CD4-positive, alpha-beta T cell treated with Interleukin-4 for 4 hours (primary cell): ENCODE results near the gene ZNF124.
"Not testable (repeated sequence)": the region's sequence is repeated elsewhere in the genome, so short reads cannot be mapped to it uniquely, and the experiment has no call there.

Experiments used
- DNase-seq: peaks from one replicate; pipeline ENCODE4 v3.0.0-alpha.2; 2020

Gene ZNF124

DNA sequence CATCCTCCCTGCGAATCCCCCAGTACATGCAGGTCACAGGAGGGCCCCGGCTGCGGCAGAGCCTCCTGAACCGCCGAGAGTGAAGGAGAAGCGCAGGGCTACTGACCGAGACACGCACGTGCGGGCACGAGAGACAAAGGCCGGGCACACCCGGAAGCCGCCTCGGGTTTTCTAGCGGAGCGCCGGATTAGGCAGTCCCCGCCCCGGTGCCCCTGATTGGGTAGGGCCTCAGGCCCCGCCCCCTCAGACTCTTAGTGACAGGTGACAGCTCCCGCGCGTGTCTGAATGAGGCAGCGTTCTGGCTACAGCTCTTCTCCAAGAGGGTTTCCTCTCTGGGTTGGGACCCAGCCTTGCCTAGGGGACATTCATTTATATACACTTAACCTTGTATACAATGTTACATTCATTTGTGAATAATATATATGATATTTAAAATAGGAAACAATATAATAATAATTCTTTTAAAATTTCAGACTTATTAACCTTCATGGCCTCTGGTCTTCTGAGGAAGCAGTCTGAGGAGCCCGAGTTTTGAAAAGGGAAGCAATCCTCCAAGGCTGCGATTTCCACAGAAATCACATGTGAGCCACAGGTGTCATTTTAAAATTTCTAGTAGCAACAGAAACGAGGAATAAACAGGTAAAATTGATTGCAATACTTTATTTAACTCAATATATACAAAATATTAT, at the start of gene ZNF124:
TSS of gene ZNF124 (minus strand) at position 146 of the 689 bp plus-strand sequence. CDS start at position 3, 143 bp downstream.
- DNase-seq = not testable (repeated sequence)

DNA sequence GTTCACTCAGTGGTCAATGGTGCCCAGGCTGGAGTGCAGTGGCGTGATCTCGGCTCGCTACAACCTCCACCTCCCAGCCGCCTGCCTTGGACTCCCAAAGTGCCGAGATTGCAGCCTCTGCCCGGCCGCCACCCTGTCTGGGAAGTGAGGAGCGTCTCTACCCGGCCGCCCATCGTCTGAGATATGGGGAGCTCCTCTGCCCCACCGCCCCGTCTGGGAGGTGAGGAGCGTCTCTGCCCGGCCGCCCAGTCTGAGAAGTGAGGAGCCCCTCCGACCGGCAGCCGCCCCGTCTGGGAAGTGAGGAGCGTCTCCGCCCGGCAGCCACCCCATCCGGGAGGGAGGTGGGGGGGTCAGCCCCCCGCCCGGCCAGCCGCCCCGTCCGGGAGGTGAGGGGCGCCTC, 48.5 kb upstream of the ZNF124 start:
- DNase-seq = not testable (repeated sequence)

DNA sequence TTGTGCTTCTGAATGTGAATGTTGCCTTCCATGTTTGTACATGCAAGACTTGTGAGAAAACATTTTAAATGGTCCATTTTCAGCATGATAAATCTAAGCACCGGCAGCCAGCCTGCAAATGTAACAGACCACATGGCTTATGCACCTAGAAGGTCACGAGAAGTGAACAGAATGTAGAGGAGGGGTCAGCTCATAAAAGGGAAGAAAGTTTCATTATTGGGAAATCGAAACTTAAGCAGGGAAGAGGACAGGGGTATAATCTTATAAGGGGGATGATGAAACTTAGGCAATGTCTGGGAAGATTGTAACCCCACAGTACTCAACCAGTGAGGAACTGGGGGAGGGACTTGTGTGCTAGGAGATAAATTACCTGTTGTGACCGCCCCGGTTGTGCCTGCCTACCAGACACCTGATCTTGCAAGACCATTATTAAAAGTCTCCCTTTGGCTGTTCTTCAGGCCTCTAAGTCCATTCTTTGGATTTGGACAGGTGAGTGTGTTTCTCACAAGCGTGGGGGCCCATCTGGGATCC, 46.4 kb upstream of the ZNF124 start:
- DNase-seq = no peak

DNA sequence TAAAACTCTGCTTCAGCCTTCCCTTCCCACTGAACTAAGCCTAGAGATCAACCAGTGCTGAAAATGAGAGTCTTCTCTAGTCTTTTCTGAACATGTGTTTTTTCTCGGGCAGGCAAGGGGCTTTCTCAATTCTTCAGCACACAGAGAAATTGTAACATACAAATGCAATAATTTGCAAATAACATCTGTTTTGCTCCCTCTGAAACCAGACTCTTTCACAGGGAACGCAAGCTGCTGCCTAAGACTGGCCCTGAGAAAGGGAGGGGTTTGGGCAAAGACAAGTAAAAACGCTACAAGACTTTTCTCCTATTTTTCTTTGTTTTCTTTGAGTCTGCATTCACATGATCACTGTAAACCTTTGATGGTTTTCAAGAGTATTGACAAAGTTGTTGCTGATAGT, 44.4 kb upstream of the ZNF124 start:
- DNase-seq = no peak

DNA sequence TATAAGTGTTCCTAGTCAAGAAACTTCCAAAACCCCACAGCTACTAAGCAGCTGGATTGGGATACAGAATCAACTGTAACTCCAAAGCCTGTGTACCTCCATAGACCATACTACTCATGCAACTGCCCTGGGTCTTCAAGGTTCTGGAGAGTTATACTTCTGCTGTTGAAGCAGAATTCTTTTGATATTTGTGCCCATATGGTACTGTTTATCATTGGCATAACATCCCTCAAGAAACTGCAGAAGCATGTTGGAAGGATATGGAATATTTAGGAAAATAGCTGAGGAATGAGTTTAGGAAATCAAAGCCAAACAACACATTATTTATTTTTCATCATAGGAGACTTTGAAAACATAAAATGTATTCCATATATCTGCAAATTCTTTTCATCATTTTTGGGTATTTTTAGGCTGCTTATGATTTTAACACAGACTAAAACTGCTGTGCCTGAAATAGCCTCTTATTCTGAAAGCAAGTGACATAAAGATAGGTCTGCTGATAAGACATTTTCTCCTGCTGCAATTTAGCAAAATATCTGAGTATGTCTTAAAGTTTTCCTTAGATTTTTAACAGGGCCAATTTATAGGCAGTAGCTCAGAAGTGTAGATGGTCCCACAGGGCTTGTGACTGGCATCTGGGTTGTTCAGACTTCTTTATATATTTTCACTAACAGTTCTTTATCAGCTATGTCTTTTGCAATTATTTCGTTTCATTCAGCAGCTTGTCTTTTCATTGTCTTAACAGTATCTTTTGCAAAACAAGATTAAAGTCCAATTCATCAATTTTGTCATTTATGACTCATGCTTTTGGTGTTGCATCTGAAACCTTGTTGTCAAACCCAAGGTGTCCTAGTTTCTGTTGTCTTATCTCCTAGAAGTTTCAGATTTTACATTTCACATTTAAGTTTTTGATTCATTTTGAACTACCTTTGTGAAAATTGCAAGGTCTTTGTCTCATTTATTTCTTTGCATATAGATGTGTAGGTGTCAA, 41.1 kb upstream of the ZNF124 start:
- peak; percentile 27 for DNase-seq

DNA sequence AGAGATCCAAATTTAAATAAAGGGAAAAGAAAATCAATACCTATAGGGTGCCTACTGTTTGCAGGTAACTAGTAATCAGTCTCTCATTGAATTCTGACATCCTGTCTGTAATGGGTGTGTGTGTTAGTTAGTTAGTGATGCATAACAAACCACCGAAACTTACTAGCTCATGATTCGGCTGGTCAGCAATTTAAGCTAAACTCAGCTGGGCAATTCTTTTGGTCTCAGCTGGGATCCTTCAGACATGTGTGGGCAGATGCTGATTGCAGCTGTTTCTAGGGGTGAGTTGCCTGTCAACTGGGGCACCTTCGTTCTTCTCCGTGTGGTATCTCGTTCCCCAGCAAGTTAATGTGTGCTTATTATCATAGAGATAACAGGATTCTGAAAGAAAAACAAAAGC, 40.2 kb upstream of the ZNF124 start:
- no peak for DNase-seq

DNA sequence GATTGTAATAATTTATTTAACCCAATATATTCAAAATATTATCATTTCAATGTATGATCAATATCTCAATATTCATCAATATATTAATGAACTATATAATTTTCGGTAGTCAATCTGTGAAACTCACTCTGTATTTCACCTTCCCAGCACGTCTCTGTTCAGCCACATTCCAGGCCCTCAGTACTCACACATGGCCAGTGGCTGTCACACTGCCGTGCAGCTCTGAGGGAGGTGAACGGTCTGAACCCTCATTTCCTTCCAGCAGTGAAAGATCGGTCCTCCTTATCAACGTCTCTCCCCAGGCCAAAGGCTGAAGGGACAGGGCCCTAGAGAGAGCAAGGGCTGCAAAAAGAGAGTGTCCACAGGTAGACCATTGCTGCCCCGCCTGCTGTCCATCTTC, 39.5 kb upstream of the ZNF124 start:
- DNase-seq = no peak

DNA sequence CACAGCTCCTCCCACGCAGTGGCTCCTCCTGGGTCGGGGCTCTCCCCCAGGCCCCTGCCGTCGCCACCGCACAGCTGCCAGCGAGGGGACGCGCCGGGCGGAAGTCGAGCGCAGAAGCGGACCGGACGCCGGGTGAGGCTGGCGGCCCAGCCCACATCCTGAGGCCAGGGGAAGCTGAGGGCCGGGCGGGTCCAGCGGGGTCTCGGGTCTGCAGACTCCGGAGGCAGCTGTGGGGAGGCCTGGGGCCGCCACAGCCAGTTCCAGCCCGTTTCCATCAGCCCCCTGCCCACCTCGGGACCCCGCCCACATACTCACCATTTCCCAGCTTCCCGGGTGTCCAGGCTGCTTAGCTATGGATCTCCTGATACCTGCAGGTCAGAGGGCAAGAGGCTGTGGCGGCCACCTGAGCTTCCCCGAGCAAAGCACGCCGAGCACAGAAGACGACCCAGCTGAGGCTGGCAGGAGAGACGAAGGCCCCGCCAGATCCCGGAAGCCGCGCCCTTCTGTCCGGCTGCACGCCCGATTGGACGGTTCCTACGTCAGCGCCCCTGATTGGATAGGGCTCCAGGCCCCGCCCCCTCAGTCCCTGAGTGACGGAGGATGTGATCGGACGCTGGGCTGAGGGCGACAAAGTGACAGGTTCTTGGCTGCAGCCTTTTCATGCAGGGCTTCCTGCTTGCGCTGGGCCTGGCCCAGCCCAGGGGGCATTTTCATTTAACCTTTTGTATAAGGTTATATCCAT, 38.7 kb upstream of the ZNF124 start:
- peak; percentile 92 for DNase-seq

DNA sequence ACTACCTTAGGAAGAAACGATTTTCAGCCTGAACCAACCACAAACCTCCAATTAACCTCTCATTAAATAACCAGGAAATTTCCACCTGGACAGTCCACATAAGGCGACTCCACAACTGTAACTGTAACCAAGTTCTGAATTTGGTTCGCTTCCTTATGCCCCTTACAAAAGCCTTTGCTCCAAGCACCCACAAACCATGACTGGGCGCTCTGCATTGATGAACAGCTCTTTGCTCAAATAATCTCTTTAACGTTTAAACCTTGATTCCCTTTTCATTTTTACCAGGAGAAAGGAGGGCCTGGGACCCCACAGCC, 38.2 kb upstream of the ZNF124 start:
- no peak for DNase-seq

DNA sequence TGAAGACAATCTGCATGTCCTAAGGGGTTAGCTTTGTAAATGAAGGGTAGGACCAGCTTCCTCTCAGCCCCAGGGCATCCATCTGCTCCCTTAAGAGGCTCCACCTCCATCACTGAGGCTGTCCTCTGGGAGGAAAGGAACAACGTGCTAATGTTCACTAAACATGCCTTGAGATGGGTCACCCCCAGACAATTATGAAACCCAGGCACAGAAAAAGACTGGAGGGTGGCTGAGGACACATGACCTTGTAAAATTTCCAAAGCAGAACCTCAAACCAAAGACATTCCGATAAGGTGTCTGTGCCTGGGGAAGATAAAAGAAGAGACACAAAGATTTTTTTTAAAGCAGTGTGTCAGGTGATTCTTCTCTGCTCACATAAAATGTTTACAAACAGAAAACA, 37.6 kb upstream of the ZNF124 start:
- DNase-seq = no peak

DNA sequence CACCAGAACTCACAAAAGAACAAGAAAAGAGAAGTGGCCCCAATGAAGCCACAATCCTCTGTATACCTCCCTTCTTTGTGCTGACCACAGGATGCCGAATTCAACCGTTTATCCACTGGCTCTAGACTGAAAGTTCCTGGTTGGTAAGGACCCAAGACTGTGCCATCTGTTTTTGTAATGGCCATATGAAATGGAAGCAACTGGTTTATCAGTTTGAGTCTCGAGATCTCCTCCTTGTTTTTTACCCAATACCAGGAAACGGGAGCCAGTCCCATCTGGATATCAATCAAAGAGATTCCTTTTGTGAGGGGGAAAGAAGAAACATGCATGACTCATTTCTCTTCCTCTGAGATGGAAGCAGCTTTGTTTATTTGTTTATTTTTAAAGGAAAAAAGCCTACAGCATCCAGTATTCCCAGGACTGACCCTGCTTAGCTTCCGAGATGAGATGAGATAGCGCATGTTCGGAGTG, 32.4 kb upstream of the ZNF124 start:
- DNase-seq = no peak

DNA sequence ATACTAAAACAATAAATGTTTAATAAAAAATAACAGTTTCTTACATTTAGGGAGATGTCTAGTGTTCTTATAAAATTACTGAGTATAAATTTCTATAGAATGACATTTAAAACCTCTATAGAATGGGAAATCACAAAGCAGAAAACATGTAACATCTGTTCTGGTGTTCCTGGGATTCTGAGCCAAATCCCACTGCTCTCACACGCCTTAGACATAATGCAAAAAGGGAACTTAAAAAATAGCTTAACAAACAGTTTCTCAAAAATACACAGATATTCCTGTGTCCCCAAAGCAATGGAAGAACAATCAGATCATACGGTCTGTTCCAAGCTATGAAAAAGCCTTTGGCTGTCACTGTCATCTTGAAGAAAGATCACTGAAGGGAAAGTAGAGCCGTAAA, 27.0 kb upstream of the ZNF124 start:
- DNase-seq = no peak

DNA sequence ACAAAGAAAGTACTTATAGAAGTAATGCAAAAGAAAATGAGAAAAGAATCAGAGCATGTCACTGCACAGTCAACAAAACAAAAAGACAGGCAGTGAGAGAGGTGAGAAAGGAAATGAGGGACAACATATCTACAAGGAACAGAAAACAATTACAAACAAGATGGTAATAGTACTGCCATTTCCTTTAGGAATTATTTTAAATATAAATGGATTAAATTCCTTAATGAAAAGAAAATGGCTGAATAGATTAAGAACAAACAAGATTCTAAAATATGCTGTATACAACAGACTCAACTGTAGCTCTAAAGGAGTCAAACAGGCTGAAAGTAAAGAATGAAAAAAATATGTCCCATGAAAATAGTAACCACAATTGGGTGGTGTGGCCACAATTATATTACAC, 22.1 kb upstream of the ZNF124 start:
- no peak for DNase-seq

DNA sequence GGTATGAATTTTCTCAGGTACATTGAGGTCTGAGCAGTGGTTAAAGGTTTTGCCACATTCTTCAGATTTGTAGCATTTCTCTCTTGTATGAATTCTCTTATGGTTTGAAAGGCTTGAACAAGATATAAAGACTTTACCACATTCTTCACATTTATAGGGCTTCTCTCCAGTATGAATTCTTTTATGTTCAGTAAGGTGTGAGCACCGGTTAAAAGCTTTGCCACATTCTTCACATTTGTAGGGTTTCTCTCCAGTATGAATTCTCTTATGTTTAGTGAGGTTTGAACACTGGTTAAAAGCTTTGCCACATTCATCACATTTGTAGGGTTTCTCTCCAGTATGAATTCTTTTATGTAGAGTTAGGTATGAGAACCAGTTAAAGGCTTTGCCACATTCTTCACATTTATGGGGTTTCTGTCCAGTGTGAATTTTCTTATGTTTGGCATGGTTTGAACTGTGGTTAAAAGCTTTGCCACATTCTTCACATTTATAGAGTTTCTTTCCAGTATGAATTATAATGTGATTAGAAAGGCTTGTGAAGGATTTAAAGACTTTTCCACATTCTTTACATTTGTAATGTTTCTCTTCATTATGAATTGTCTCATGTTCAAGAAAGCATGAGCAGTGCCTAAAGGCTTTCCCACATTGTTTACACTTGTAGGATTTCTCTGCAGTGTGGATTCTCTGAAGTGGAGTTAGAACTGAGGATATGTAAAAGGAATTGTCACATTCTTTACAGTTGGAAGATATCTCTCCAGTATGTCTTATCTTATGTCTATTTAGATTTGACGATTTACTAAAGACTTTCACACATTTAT, 18.4 kb upstream of the ZNF124 start:
- no peak for DNase-seq

DNA sequence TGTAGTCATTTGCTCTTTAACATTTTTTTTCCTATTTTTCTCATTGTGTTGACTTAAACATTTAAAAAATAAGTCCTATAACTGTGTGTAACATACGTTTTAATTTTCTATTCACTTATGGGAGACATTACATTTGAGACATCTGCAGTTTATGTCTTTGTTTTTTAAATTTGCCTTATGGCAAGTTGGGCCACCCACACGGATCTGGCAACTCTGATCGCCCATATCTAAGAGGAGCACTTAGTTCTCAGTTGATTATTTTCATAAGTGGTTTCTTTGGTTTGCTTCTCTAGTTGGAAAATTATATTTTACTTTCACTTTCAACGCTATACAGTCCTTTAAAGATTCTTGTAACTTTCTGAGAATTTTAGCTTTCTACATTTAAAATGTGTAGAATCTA, 13.8 kb upstream of the ZNF124 start:
- no peak for DNase-seq

DNA sequence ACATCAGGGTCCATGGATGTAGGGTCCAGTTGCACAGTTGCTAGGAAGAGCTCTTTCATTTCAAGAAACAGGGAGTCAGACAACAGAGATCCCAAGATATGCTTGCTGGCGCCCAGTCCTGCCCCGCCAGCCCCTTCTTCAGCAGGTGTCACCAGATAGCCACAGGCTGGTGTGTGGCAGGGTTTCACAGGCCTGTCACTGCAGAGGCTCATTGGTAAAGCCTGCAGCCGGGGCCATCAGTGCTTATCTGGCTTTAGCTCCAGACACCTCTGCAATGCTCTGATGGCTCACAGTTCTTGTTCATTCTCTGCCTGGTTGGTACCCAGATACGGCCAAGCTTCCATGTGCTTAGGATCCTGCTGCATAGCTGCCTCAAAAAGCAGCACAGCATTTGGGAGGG, 12.4 kb upstream of the ZNF124 start:
- DNase-seq = no peak

DNA sequence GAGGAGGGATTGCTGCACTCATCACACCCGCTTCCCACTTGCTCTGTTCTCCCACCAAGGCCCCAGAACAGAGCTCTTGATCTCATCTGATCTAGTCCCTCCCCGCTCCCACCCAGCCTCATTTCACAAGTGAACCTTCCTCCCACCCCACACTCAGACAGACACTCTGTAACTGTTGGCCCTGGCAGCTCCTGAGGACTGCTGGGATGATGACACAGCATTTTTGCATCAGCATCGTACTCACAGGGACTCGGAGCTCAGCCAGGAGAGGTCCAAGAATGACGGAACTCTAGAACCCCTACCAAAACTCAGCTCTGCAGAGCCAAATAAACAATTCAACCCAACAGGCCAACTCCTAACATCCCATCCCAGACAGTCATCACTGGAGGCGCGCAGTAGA, 11.2 kb upstream of the ZNF124 start:
- no peak for DNase-seq

DNA sequence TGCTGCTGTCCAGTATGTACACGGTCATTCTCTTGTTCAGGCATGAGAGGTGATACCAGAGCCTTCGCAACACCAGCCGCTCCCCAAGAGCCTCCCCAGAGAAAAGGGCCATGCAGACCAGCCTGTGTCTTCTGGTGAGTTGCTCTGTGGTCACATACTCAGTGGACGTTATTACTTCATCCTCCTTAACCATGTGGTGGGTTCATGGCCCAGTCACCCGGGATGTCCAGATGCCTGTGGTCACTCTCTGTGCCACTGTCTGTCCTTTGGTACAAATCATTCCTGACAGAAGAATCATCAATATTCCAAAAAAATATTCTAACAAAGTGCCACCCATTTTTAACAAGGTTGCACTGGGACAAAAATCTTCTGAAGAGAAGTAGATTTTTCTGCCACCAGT, 8.8 kb upstream of the ZNF124 start:
- DNase-seq = no peak

DNA sequence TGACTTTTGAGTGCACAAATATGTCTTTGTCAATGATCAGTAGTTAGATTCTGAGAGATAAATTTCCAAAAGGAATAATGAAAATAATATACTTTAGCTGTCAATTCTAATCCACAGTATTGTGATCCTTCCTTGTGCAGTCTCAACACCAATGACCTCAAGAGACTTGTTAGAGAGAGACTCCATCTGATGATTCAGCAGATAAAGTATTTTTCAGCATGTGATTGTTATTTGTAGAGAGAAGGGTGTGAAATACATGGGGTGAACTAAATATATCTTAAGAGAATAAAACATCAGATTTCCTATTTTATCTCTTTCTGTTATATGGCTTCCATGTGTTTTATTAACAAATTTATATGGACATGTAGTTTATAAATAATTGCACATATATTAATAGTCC, 5.9 kb upstream of the ZNF124 start:
- no peak for DNase-seq

DNA sequence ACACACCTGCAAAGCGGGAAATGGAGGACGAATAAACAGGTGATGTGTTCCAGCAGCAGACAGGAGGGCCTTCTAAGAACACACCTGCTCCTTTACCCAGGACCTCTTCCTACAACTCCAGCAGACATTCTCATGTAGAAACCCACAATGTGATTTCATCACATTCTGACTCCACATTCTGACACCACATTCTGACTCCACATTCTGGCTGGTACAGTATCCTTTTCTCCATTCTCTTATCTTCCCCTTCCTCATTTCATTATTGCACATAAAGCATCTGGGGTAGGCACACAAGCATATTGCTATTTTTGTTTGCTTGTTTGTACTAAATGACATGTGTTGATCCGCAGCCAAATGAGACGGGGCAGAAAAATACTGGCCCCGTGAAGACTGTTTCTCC, 3.6 kb upstream of the ZNF124 start:
- no peak for DNase-seq

DNA sequence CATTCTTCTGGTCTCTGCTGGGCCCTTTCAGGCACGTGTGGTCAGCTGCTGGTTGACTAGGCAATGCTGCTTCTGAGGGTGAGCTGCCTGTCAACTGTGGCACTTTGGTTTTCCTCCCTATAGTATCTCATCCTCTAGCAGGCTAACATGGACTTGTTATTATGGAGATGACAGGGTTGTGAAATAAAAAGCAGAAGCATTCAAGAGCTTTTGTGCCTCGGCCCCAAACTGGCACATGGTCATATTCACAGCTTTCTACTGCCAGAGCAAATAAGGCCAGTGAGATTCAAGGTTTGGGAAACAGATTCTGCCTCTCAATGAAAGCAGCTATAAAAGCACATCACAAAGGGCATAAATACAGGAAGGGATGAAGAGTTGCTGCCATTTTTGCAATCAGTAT, 1.6 kb upstream of the ZNF124 start:
- DNase-seq = no peak

DNA sequence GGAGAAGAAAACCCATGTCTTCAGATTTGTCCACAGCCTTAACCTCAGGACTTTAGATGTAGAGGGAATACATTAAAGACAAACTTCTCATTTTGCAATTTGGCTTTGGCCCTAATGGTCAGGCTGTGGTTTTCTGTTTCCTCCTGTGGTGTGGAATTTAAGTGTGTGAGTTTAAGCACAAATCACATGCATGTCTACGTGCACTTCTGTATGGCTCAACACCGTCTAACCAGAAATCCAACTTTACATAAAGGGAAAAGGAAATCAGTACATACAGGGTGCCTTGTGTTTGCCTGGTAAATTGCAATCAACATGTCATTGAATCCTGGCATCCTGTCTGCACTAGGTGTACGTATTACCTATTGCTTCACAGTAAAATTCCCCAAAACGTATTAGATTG, 1.2 kb upstream of the ZNF124 start:
- DNase-seq = no peak
